HepG2 (cell line): ENCODE data around the gene NFATC4. TPM values are rescaled to one million over a fixed set of nuclear protein-coding genes. Genes with fewer than 3 reads are reported as not detected.

Source experiments
- CC2D1A ChIP-seq: sonication (generic); formaldehyde crosslinking; IDR thresholded peaks from 2 replicates; pipeline ENCODE4 v1.8.1; 2023; ENCODE audit warnings: mild to moderate bottlenecking, missing genetic modification reagents
- LRRFIP1 ChIP-seq: sonication (generic); formaldehyde crosslinking; conservative IDR thresholded peaks from 2 replicates; pipeline ENCODE4 v1.4.0; 2020; ENCODE audit warnings: missing genetic modification reagents
- MTF2 ChIP-seq: sonication (generic); formaldehyde crosslinking; IDR thresholded peaks from 2 replicates; pipeline ENCODE4 v1.5.0; 2020; ENCODE audit warnings: missing genetic modification reagents, borderline replicate concordance
- ZKSCAN1 ChIP-seq: fragments of 150-350 bp; IDR thresholded peaks from 2 replicates; pipeline ENCODE4 v1.6.1; 2014; ENCODE audit warnings: low read length
- ZKSCAN8 ChIP-seq: IDR thresholded peaks from 2 replicates; pipeline ENCODE4 v1.6.1; 2016; ENCODE audit warnings: borderline replicate concordance, missing genetic modification reagents, missing compliant biosample characterization
- ZMAT3 ChIP-seq: sonication (generic); formaldehyde crosslinking; conservative IDR thresholded peaks from 2 replicates; pipeline ENCODE4 v1.7.0; 2021; ENCODE audit warnings: missing genetic modification reagents
- ZNF770 ChIP-seq: sonication (generic); formaldehyde crosslinking; IDR thresholded peaks from 2 replicates; pipeline ENCODE4 v1.5.0; 2020; ENCODE audit warnings: mild to moderate bottlenecking, missing genetic modification reagents
- polyA plus RNA-seq, 8 experiments: library from polyadenylated mRNA; depleted of rRNA in 3 of 8; stranded (reverse) in 7 of 8; unstranded in 1 of 8; fragments of >200 nt; fragmentation: Illumina TruSeq in 4 of 8; extraction: Trizol in 4 of 8; gene quantifications; 2 replicates each; pipeline versions ENCODE4 v1.2.1 to v1.2.3, GENCODE V29; 2011 to 2016; ENCODE audit warnings: low read depth in 4 of 8, missing spikeins in 1 of 8, mixed read lengths in 1 of 8; ENCODE audit not compliant: insufficient read depth in 1 of 8
- total RNA-seq, 5 experiments: library from RNA; depleted of rRNA; stranded (reverse); fragments of >200 nt; fragmentation: Illumina TruSeq; extraction: Trizol; gene quantifications; 2 replicates each; pipeline ENCODE4 v1.2.3, GENCODE V29; 2016; ENCODE audit warnings: low read depth in 1 of 5
- TF ChIP-seq, protein P1 (sequence below): sonication (generic); formaldehyde crosslinking; IDR thresholded peaks from 2 replicates; pipeline ENCODE4 v1.4.0; 2020; ENCODE audit warnings: missing genetic modification reagents
- TF ChIP-seq, protein P2 (sequence below): sonication (generic); formaldehyde crosslinking; IDR thresholded peaks from 2 replicates; pipeline ENCODE4 v1.5.0; 2020; ENCODE audit warnings: missing genetic modification reagents, mild to moderate bottlenecking, borderline replicate concordance
- TF ChIP-seq, protein P3 (sequence below): sonication (generic); formaldehyde crosslinking; IDR thresholded peaks from 2 replicates; pipeline ENCODE4 v1.4.0; 2020; ENCODE audit warnings: missing genetic modification reagents

Gene NFATC4
- total and polyA plus RNA-seq, 2 of the 13 experiments (the other 11 are each of a cell fraction or from before 2014, with no cell fraction given): 0.04 to 0.15 TPM

DNA sequence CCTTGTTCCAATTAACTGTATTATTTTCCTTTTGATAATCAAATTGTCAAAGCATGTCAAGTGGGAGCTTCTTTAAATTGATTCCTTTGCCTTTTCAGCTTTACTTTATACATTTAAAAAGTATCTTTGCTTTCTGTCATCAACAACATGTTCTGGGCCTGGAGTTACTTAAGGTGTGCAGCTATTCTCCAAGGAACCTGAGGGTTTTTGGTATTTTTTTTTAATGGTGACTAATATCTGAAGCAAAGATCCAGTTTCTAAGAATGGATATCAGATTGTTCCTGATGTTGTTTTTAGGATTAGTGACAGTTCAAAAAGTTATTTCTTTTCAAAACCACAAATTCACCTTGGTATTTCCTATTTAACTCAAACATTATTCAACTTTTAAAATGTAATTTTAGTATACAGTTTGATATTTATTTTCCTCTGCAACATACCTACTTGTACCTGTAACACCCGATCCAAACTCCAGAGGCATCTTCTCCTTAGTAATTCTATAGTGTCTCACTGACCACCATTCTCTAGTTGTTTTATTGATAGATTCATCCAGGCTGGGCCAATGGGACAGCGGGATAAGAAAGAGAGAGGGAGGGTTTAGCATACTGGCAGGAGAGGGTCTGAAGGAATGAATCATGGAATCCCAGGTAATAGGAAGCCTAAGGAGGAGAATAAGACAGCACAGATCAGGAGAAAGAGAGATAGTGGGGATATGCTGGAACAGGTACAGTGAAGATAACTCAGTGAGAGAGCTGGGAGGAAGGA lies 58.3 kb downstream of the NFATC4 start (continued):
- TF ChIP-seq, protein P1, sequence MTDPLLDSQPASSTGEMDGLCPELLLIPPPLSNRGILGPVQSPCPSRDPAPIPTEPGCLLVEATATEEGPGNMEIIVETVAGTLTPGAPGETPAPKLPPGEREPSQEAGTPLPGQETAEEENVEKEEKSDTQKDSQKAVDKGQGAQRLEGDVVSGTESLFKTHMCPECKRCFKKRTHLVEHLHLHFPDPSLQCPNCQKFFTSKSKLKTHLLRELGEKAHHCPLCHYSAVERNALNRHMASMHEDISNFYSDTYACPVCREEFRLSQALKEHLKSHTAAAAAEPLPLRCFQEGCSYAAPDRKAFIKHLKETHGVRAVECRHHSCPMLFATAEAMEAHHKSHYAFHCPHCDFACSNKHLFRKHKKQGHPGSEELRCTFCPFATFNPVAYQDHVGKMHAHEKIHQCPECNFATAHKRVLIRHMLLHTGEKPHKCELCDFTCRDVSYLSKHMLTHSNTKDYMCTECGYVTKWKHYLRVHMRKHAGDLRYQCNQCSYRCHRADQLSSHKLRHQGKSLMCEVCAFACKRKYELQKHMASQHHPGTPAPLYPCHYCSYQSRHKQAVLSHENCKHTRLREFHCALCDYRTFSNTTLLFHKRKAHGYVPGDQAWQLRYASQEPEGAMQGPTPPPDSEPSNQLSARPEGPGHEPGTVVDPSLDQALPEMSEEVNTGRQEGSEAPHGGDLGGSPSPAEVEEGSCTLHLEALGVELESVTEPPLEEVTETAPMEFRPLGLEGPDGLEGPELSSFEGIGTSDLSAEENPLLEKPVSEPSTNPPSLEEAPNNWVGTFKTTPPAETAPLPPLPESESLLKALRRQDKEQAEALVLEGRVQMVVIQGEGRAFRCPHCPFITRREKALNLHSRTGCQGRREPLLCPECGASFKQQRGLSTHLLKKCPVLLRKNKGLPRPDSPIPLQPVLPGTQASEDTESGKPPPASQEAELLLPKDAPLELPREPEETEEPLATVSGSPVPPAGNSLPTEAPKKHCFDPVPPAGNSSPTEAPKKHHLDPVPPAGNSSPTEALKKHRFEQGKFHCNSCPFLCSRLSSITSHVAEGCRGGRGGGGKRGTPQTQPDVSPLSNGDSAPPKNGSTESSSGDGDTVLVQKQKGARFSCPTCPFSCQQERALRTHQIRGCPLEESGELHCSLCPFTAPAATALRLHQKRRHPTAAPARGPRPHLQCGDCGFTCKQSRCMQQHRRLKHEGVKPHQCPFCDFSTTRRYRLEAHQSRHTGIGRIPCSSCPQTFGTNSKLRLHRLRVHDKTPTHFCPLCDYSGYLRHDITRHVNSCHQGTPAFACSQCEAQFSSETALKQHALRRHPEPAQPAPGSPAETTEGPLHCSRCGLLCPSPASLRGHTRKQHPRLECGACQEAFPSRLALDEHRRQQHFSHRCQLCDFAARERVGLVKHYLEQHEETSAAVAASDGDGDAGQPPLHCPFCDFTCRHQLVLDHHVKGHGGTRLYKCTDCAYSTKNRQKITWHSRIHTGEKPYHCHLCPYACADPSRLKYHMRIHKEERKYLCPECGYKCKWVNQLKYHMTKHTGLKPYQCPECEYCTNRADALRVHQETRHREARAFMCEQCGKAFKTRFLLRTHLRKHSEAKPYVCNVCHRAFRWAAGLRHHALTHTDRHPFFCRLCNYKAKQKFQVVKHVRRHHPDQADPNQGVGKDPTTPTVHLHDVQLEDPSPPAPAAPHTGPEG (CRISPR knock-in tag): no peak
- no peak for TF ChIP-seq MTF2 (CRISPR knock-in tag)
- TF ChIP-seq ZNF770 (CRISPR knock-in tag): no peak
- TF ChIP-seq, protein P2, sequence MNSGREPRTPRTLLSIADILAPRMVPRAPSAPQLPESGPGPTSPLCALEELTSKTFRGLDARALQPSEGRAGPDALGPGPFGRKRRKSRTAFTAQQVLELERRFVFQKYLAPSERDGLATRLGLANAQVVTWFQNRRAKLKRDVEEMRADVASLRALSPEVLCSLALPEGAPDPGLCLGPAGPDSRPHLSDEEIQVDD (CRISPR knock-in tag): no peak
- no peak for TF ChIP-seq CC2D1A (CRISPR knock-in tag)
- TF ChIP-seq, protein P3, sequence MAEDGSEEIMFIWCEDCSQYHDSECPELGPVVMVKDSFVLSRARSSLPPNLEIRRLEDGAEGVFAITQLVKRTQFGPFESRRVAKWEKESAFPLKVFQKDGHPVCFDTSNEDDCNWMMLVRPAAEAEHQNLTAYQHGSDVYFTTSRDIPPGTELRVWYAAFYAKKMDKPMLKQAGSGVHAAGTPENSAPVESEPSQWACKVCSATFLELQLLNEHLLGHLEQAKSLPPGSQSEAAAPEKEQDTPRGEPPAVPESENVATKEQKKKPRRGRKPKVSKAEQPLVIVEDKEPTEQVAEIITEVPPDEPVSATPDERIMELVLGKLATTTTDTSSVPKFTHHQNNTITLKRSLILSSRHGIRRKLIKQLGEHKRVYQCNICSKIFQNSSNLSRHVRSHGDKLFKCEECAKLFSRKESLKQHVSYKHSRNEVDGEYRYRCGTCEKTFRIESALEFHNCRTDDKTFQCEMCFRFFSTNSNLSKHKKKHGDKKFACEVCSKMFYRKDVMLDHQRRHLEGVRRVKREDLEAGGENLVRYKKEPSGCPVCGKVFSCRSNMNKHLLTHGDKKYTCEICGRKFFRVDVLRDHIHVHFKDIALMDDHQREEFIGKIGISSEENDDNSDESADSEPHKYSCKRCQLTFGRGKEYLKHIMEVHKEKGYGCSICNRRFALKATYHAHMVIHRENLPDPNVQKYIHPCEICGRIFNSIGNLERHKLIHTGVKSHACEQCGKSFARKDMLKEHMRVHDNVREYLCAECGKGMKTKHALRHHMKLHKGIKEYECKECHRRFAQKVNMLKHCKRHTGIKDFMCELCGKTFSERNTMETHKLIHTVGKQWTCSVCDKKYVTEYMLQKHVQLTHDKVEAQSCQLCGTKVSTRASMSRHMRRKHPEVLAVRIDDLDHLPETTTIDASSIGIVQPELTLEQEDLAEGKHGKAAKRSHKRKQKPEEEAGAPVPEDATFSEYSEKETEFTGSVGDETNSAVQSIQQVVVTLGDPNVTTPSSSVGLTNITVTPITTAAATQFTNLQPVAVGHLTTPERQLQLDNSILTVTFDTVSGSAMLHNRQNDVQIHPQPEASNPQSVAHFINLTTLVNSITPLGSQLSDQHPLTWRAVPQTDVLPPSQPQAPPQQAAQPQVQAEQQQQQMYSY (CRISPR knock-in tag): 0 out of 2 replicates have a peak, but pooled peaks have one; percentile 17
- no peak for TF ChIP-seq ZMAT3 (CRISPR knock-in tag)
- peak; percentile 31; the same call in 1 of the 2 replicates for TF ChIP-seq ZKSCAN1
- no peak for TF ChIP-seq LRRFIP1 (CRISPR knock-in tag)
- no peak for TF ChIP-seq ZKSCAN8 (CRISPR knock-in tag)
